ENCODE results near the gene C8A. TPM values are rescaled to one million over a fixed set of nuclear protein-coding genes. Genes with fewer than 3 reads are reported as not detected.
A peak's percentile ranks its signal among the peaks of the same experiment; 100 is the strongest.

C8A gene
- total RNA-seq, 1 donor from 2014 or later = not detected

DNA sequence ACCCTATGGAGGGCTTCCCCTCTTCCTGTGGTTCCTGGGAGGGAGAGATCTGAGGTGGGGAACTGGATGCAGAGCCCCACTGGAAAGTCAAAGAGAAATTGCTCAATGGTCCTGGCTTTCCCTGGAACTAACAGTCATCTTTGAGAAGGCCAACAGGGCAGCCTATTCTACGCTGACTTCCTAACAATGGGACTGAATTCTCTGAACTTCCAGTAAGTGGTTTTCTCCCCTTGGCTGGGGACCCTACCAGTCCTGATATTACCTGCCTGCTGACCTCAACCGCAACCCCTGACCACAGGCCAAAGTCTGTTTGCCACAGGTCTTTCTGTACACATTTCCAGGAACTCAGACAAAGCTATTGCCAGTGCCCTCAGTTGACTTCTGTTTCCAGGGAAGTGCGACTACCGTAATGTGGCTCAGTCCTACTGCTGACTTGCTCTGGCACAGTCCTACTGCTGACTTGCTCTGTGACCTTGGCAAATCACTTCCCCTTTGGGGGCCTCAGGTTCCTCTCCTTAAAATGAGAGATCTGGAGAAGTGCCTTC, 55.9 kb downstream of the C8A start:
- Mint-ChIP-seq H3K9me3 (ENCODE audit: unreplicated experiment) (no peaks in the 10 kb centered on the region), H3K36me3 (ENCODE audit: unreplicated experiment) (peaks cover 9% of the 10 kb centered on the region), H3K27ac (ENCODE audit: unreplicated experiment) (no peak overlapping the region), H3K27me3 (ENCODE audit: unreplicated experiment) (peaks cover 6% of the 10 kb centered on the region), H3K4me3 (ENCODE audit: unreplicated experiment) (no peak overlapping the region), H3K4me1 (ENCODE audit: low read depth, unreplicated experiment) (peaks cover 2% of the 10 kb centered on the region)
- no peak for DNase-seq
- TF ChIP-seq, protein P1, sequence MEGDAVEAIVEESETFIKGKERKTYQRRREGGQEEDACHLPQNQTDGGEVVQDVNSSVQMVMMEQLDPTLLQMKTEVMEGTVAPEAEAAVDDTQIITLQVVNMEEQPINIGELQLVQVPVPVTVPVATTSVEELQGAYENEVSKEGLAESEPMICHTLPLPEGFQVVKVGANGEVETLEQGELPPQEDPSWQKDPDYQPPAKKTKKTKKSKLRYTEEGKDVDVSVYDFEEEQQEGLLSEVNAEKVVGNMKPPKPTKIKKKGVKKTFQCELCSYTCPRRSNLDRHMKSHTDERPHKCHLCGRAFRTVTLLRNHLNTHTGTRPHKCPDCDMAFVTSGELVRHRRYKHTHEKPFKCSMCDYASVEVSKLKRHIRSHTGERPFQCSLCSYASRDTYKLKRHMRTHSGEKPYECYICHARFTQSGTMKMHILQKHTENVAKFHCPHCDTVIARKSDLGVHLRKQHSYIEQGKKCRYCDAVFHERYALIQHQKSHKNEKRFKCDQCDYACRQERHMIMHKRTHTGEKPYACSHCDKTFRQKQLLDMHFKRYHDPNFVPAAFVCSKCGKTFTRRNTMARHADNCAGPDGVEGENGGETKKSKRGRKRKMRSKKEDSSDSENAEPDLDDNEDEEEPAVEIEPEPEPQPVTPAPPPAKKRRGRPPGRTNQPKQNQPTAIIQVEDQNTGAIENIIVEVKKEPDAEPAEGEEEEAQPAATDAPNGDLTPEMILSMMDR (IDR thresholded peaks at IDR 0.05; ENCODE audit: partially characterized antibody, unreplicated experiment) = no peak

DNA sequence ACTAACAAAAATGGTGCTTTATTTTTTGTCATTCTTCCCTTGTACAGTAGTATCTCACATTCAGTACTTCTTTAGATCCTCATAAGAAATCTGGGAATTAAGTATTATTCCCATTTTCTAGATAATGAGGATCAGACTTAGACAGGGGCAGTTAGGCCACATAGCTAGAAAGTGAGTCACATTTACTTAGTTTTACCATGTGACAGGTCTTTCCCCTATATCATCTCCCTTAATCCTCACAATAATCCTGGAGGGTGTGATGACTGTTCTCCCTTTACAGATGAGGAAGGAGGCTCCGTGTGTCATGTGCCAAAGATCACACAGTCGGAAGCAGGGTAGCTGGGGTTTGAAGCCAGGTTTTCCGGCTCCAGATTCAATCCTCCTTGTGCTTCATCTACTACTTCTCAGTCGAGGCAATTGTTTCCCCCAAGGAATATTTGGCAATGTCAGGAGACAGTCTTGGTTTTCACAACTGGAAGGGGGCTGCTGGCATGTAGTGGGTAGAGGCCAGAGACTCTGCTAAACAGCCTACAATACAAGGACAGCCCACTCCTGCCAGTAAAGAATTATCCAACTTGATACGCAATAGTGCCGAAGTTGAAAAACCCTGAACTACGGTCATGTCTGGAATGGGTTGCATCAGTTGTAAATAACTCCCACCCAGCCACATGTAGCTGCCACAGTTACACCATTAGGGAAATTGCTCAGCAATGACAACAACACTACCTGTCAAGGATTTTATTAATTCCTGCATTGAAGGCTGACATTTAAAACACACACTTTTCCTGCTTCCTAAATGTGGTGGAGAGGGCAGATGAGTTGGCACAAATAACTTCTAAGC, 56.7 kb downstream of the C8A start:
- Mint-ChIP-seq H3K9me3 (ENCODE audit: unreplicated experiment) (no peaks in the 10 kb centered on the region), H3K4me1 (ENCODE audit: low read depth, unreplicated experiment) (peaks cover 10% of the 10 kb centered on the region), H3K4me3 (ENCODE audit: unreplicated experiment) (no peak overlapping the region), H3K27ac (ENCODE audit: unreplicated experiment) (no peak overlapping the region), H3K27me3 (ENCODE audit: unreplicated experiment) (peaks cover 6% of the 10 kb centered on the region), H3K36me3 (ENCODE audit: unreplicated experiment) (peaks cover 9% of the 10 kb centered on the region)
- TF ChIP-seq, protein P1 (IDR thresholded peaks at IDR 0.05; ENCODE audit: partially characterized antibody, unreplicated experiment) = no peak
- no peak for DNase-seq

DNA sequence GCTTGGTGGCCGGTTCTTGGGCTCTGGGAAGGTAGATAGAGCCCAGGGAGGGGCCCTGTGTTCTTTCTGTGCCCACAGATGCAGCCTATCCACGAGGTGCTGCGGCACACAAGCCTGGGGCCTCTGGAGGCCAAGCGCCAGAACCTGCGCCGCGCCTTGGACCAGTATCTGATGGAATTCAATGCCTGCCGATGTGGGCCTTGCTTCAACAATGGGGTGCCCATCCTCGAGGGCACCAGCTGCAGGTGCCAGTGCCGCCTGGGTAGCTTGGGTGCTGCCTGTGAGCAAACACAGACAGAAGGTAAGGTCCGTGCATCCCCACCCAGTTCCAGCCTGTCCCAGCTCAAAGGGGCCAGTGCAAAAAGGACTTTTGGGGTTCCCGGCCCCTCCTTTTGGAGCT, 57.7 kb downstream of the C8A start:
- Mint-ChIP-seq H3K9me3 (ENCODE audit: unreplicated experiment) (peaks cover 2% of the 10 kb centered on the region), H3K4me3 (ENCODE audit: unreplicated experiment) (no peak overlapping the region), H3K36me3 (ENCODE audit: unreplicated experiment) (peaks cover 9% of the 10 kb centered on the region), H3K27ac (ENCODE audit: unreplicated experiment) (no peak overlapping the region), H3K27me3 (ENCODE audit: unreplicated experiment) (peaks cover 6% of the 10 kb centered on the region), H3K4me1 (ENCODE audit: low read depth, unreplicated experiment) (peaks cover 20% of the 10 kb centered on the region)
- TF ChIP-seq, protein P1 (IDR thresholded peaks at IDR 0.05; ENCODE audit: partially characterized antibody, unreplicated experiment) = no peak
- DNase-seq = no peak

DNA sequence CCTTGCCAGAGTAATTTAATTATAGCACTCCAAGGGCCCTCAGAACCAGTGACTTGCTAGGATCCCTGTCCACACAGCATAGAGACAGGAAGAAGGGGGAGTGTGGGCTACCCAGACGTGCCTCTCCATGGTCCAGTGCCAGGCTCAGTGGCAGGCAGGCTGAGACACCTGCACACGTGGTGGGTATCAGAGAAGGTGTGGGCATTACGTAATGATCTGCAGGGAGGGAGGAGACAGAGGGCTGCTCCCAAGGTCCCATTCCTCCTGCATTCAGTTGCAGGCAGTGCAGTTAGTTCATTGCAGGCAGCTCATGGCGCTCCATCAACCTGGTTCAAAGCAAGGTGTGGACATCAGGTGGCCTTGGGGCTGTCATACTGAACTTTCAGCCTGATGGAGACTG, 61.4 kb downstream of the C8A start:
- H3K9me3 Mint-ChIP-seq (ENCODE audit: unreplicated experiment) = peaks cover 2% of the 10 kb centered on the region
- peak overlapping the region; percentile 17 for H3K27ac Mint-ChIP-seq (ENCODE audit: unreplicated experiment)
- H3K27me3 Mint-ChIP-seq (ENCODE audit: unreplicated experiment) = peaks cover 6% of the 10 kb centered on the region
- H3K36me3 Mint-ChIP-seq (ENCODE audit: unreplicated experiment) = peaks cover 9% of the 10 kb centered on the region
- H3K4me1 Mint-ChIP-seq (ENCODE audit: low read depth, unreplicated experiment) = peaks cover 25% of the 10 kb centered on the region
- no peak overlapping the region for H3K4me3 Mint-ChIP-seq (ENCODE audit: unreplicated experiment)
- TF ChIP-seq, protein P1 (IDR thresholded peaks at IDR 0.05; ENCODE audit: partially characterized antibody, unreplicated experiment) = no peak
- no peak for DNase-seq

DNA sequence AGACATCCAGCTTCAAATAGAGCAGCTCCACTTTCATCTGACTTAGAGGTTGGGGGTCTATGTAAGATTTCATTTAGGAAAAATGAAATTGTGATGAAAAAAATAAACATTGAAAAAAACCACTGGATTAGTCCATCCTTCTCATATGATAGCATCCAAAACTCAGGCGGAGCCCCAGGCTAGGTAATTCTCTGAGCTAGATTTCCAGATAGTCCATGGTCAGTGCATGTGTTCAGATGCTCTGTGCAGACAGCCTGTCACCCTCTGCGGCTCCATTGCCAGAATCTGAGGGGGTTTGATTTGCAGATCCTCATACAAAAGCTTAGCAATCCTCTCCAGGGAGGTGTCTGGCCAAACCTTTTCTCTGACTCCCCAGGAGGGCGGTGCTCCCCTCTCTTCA, 62.0 kb downstream of the C8A start:
- TF ChIP-seq, protein P1 (IDR thresholded peaks at IDR 0.05; ENCODE audit: partially characterized antibody, unreplicated experiment) = no peak
- Mint-ChIP-seq H3K4me1 (ENCODE audit: low read depth, unreplicated experiment) (peaks cover 25% of the 10 kb centered on the region), H3K27me3 (ENCODE audit: unreplicated experiment) (peaks cover 9% of the 10 kb centered on the region), H3K27ac (ENCODE audit: unreplicated experiment) (peak overlapping the region; percentile 17), H3K4me3 (ENCODE audit: unreplicated experiment) (peak overlapping the region; percentile 46), H3K9me3 (ENCODE audit: unreplicated experiment) (peaks cover 2% of the 10 kb centered on the region), H3K36me3 (ENCODE audit: unreplicated experiment) (peaks cover 9% of the 10 kb centered on the region)
- DNase-seq = peak; percentile 17

Measured in glutamatergic neuron (in vitro differentiated cells).